HepG2 (cell line): ENCODE results near the gene ZFYVE28. TPM values are rescaled to one million over a fixed set of nuclear protein-coding genes. Genes with fewer than 3 reads are reported as not detected.

ENCODE experiments used
- ATAC-seq: fragments of 200-7000 bp; cut with Tn5 transposase; 3 replicates; pipeline ENCODE4 v1.9.1; 2020; ENCODE audit warnings: mild to moderate bottlenecking, moderate library complexity
- BruUV-seq: library from RNA; stranded (reverse); fragments of 400-500 nt; replicated peaks from 2 replicates; lab custom pipeline; 2021; lab: Mats Ljungman, UMichigan
- CTCF ChIA-PET: fragments of 300-600 bp; formaldehyde crosslinking; extraction: SDS; loops from one replicate; lab custom pipeline; 2021; ENCODE audit warnings: low total read pairs, inconsistent platforms, low intra/inter-chr PET ratio; lab: Yijun Ruan, JAX
- POLR2A ChIA-PET: fragments of 350-600 bp; sonication (Branson Sonifier 250); formaldehyde crosslinking; loops from one replicate; lab custom pipeline; 2020; ENCODE audit warnings: antibody characterized with exemption, inconsistent platforms; lab: Yijun Ruan, JAX
- DNase-seq: peaks from one replicate; pipeline ENCODE4 v3.0.0-alpha.2; 2015; ENCODE audit warnings: low spot score
- FAIRE-seq: peaks from 3 replicates; lab custom pipeline; 2011; peaks lifted over from hg19 to GRCh38; lab: Jason Lieb, UNC
- H2AFZ ChIP-seq: one replicate; pipeline ENCODE4 v1.6.1; 2011; ENCODE audit warnings: low read length, inconsistent platforms
- H3K27ac ChIP-seq: fragments of 300-600 bp; 3 replicates; pipeline ENCODE4 v1.8.0; 2011; ENCODE audit warnings: mixed run types, mild to moderate bottlenecking, mixed read lengths, low read length, inconsistent platforms; ENCODE audit not compliant: insufficient read depth; ENCODE audit errors: extremely low read length
- H3K27me3 ChIP-seq, 2 experiments: fragments of 200-600 bp in 1 of 2; 2 replicates in 1 of 2; 3 replicates in 1 of 2; pipeline versions ENCODE4 v1.6.0 to v1.8.0; 2011; ENCODE audit warnings: low read length in 2 of 2, mild to moderate bottlenecking in 2 of 2, moderate library complexity in 2 of 2, inconsistent platforms in 1 of 2; ENCODE audit not compliant: insufficient read depth in 2 of 2, control insufficient read depth in 1 of 2
- H3K36me3 ChIP-seq, 2 experiments: fragments of 200-600 bp in 1 of 2; replicated peaks in 1 of 2; 2 replicates in 1 of 2; 3 replicates in 1 of 2; pipeline versions ENCODE4 v1.5.1 to v1.8.0; 2011; ENCODE audit warnings: low read length in 2 of 2, inconsistent platforms in 1 of 2; ENCODE audit not compliant: insufficient read depth in 2 of 2, control insufficient read depth in 1 of 2
- H3K4me1 ChIP-seq: 2 replicates; pipeline ENCODE4 v1.5.1; 2012; ENCODE audit warnings: low read length, inconsistent platforms; ENCODE audit not compliant: insufficient read depth
- H3K4me2 ChIP-seq: 2 replicates; pipeline ENCODE4 v1.6.0; 2011; ENCODE audit warnings: low read depth, low read length, inconsistent platforms
- H3K4me3 ChIP-seq, 3 experiments: fragments of 200-600 bp in 1 of 3; sonication (generic), shearing (Covaris generic) in 1 of 3; replicated peaks in 1 of 3; 2 replicates each; pipeline ENCODE4 v1.5.1; 2011 to 2016; ENCODE audit warnings: low read length in 3 of 3, inconsistent platforms in 2 of 3, low read depth in 2 of 3, mild to moderate bottlenecking in 2 of 3, control low read depth in 1 of 3, mixed read lengths in 1 of 3; ENCODE audit not compliant: insufficient read depth in 1 of 3
- H3K79me2 ChIP-seq: one replicate; pipeline ENCODE4 v1.6.1; 2011; ENCODE audit warnings: low read length, inconsistent platforms; ENCODE audit not compliant: insufficient read depth
- H3K9ac ChIP-seq: 2 replicates; pipeline ENCODE4 v1.6.0; 2011; ENCODE audit warnings: mild to moderate bottlenecking, low read depth, low read length, inconsistent platforms; ENCODE audit not compliant: insufficient read depth
- H3K9me3 ChIP-seq: 2 replicates; pipeline ENCODE4 v1.5.1; 2012; ENCODE audit warnings: mild to moderate bottlenecking, low read length
- H4K20me1 ChIP-seq: 2 replicates; pipeline ENCODE4 v1.6.0; 2011; ENCODE audit warnings: inconsistent platforms, mild to moderate bottlenecking, low read length, moderate library complexity; ENCODE audit not compliant: insufficient read depth
- AHR ChIP-seq: IDR thresholded peaks from 2 replicates; pipeline ENCODE4 v1.6.1; 2018; ENCODE audit warnings: missing genetic modification reagents, missing compliant biosample characterization
- ARNT2 ChIP-seq: sonication (generic); formaldehyde crosslinking; IDR thresholded peaks from 2 replicates; pipeline ENCODE4 v1.8.0; 2022; ENCODE audit warnings: mild to moderate bottlenecking, low read depth, missing genetic modification reagents, moderate library complexity
- BCL3 ChIP-seq: sonication (generic); formaldehyde crosslinking; IDR thresholded peaks from 2 replicates; pipeline ENCODE4 v1.5.1; 2020; ENCODE audit warnings: mild to moderate bottlenecking, missing genetic modification reagents, moderate library complexity
- DMTF1 ChIP-seq: sonication (generic); formaldehyde crosslinking; IDR thresholded peaks from 2 replicates; pipeline ENCODE4 v1.4.0; 2020; ENCODE audit warnings: mild to moderate bottlenecking, missing genetic modification reagents
- GMEB2 ChIP-seq: IDR thresholded peaks from 2 replicates; pipeline ENCODE4 v1.6.1; 2016; ENCODE audit warnings: missing biosample characterization, missing genetic modification reagents, low read depth
- HMG20B ChIP-seq: conservative IDR thresholded peaks from 2 replicates; pipeline ENCODE4 v1.6.1; 2016; ENCODE audit warnings: missing genetic modification reagents, missing compliant biosample characterization
- PRMT3 ChIP-seq: sonication (generic); formaldehyde crosslinking; IDR thresholded peaks from 2 replicates; pipeline ENCODE4 v1.8.1; 2022; ENCODE audit warnings: low read depth, mild to moderate bottlenecking, moderate library complexity, missing genetic modification reagents, borderline replicate concordance
- TCF7 ChIP-seq: sonication (generic); IDR thresholded peaks from 2 replicates; pipeline ENCODE4 v1.6.1; 2016; ENCODE audit warnings: antibody characterized with exemption, low read depth
- TFDP1 ChIP-seq: IDR thresholded peaks from 2 replicates; pipeline ENCODE4 v1.6.1; 2016; ENCODE audit warnings: missing compliant biosample characterization, missing genetic modification reagents, borderline replicate concordance
- ZBTB3 ChIP-seq: sonication (generic); formaldehyde crosslinking; IDR thresholded peaks from 2 replicates; pipeline ENCODE4 v1.4.0; 2020; ENCODE audit warnings: low read depth, mild to moderate bottlenecking, moderate library complexity, missing genetic modification reagents, borderline replicate concordance
- ZFX ChIP-seq: sonication (generic); formaldehyde crosslinking; IDR thresholded peaks from 2 replicates; pipeline ENCODE4 v1.4.0; 2020; ENCODE audit warnings: mild to moderate bottlenecking, low read depth, missing genetic modification reagents, moderate library complexity
- ZMYM3 ChIP-seq: sonication (generic); formaldehyde crosslinking; IDR thresholded peaks from 2 replicates; pipeline ENCODE4 v1.5.1; 2020; ENCODE audit warnings: mild to moderate bottlenecking, missing genetic modification reagents
- ZNF12 ChIP-seq: sonication (generic); formaldehyde crosslinking; IDR thresholded peaks from 2 replicates; pipeline ENCODE4 v1.5.0; 2020; ENCODE audit warnings: missing genetic modification reagents
- ZNF431 ChIP-seq: sonication (generic); formaldehyde crosslinking; IDR thresholded peaks from 2 replicates; pipeline ENCODE4 v1.9.0; 2022; ENCODE audit warnings: missing genetic modification reagents, low read depth, mild to moderate bottlenecking, borderline replicate concordance
- ZNF768 ChIP-seq: sonication (generic); formaldehyde crosslinking; IDR thresholded peaks from 2 replicates; pipeline ENCODE4 v1.4.0; 2020; ENCODE audit warnings: missing genetic modification reagents
- ZSCAN25 ChIP-seq: sonication (generic); formaldehyde crosslinking; IDR thresholded peaks from 2 replicates; pipeline ENCODE4 v1.8.0; 2022; ENCODE audit warnings: mild to moderate bottlenecking, missing genetic modification reagents
- whole genome bisulfite sequencing: methylation state at CpG from one replicate; pipeline ENCODE4 v1.1.6; 2017; ENCODE audit warnings: low lambda C conversion rate; 5-methylcytosine and 5-hydroxymethylcytosine counted together
- in situ Hi-C: cut with HindIII; loops from 2 replicates; pipeline ENCODE4 v1.10.0; 2017; ENCODE audit warnings: low pct_unique_long_range_greater_than_20kb; ENCODE audit not compliant: extremely low pct_ligation_motif_present
- intact Hi-C: fragments of 100-400 bp; cut with micrococcal nuclease; formaldehyde crosslinking; loops from one replicate; pipeline ENCODE4 v1.10.0; 2022; ENCODE audit not compliant: unreplicated experiment
- polyA plus RNA-seq, 8 experiments: library from polyadenylated mRNA; depleted of rRNA in 3 of 8; stranded (reverse) in 7 of 8; unstranded in 1 of 8; fragments of >200 nt; fragmentation: Illumina TruSeq in 4 of 8; extraction: Trizol in 4 of 8; gene quantifications; 2 replicates each; pipeline versions ENCODE4 v1.2.1 to v1.2.3, GENCODE V29; 2011 to 2016; ENCODE audit warnings: low read depth in 4 of 8, missing spikeins in 1 of 8, mixed read lengths in 1 of 8; ENCODE audit not compliant: insufficient read depth in 1 of 8
- total RNA-seq, 5 experiments: library from RNA; depleted of rRNA; stranded (reverse); fragments of >200 nt; fragmentation: Illumina TruSeq; extraction: Trizol; gene quantifications; 2 replicates each; pipeline ENCODE4 v1.2.3, GENCODE V29; 2016; ENCODE audit warnings: low read depth in 1 of 5

ZFYVE28 gene
- total and polyA plus RNA-seq, 2 of the 13 experiments (the other 11 are each of a cell fraction or from before 2014, with no cell fraction given): 0.12 to 0.22 TPM

- H3K9ac ChIP-seq: no peak overlapping the region
- H3K4me1 ChIP-seq: peaks cover 11% of the 10 kb centered on the region
- H3K27me3 ChIP-seq: peaks cover 28 to 73% of the 10 kb centered on the region in 2 experiments; a peak in 4 of 5 replicates
- in situ Hi-C loops: no loop called here
- ChIA-PET POLR2A (no interaction called here), CTCF (no interaction called here)
- no peaks in the 10 kb centered on the region for H3K79me2 ChIP-seq
- H3K4me2 ChIP-seq: no peak overlapping the region
- H3K4me3 ChIP-seq: no peak overlapping the region
- WGBS: 25% methylated on average over 4 of the region's 12 CpGs
- H3K36me3 ChIP-seq: no peaks in the 10 kb centered on the region
- ATAC-seq: no peak
- H2AFZ ChIP-seq: no peak overlapping the region
- BruUV-seq: no TSS peak
- DNase-seq: no peak
- H3K9me3 ChIP-seq: no peaks in the 10 kb centered on the region
- H4K20me1 ChIP-seq: no peaks in the 10 kb centered on the region
- no peak overlapping the region for H3K27ac ChIP-seq
- no peak for FAIRE-seq
- intact Hi-C loops: no loop called here
- TF ChIP-seq ARNT2 (CRISPR knock-in tag) (no peak), TCF7 (no peak), HMG20B (CRISPR knock-in tag) (no peak), TFDP1 (CRISPR knock-in tag) (no peak), ZMYM3 (no peak), ZSCAN25 (no peak), ZNF12 (CRISPR knock-in tag) (no peak), ZNF768 (CRISPR knock-in tag) (no peak), PRMT3 (CRISPR knock-in tag) (no peak), AHR (CRISPR knock-in tag) (no peak), DMTF1 (no peak), BCL3 (CRISPR knock-in tag) (no peak), ZFX (CRISPR knock-in tag) (no peak), ZNF431 (CRISPR knock-in tag) (no peak), GMEB2 (CRISPR knock-in tag) (no peak), ZBTB3 (CRISPR knock-in tag) (no peak)
Measured at GRCh38 chr4:2267841-2268240, 150.6 kb downstream of the ZFYVE28 start.
